Neural crest cell (in vitro differentiated cells): Measurements from ENCODE around the gene C20orf141. TPM values are rescaled to one million over a fixed set of nuclear protein-coding genes. Genes with fewer than 3 reads are reported as not detected.

Experiments
- DNase-seq: peaks from one replicate; pipeline ENCODE4 v3.0.0; 2021; ENCODE audit warnings: low read depth, mixed read lengths, low spot score
- H3K27ac Mint-ChIP-seq: one replicate; pipeline ENCODE4 v1.8.0; 2021; ENCODE audit warnings: mild to moderate bottlenecking, mixed read lengths; ENCODE audit not compliant: unreplicated experiment
- H3K27me3 Mint-ChIP-seq: 2 replicates; pipeline ENCODE4 v1.8.0; 2021; ENCODE audit warnings: low read depth, mild to moderate bottlenecking, mixed read lengths
- H3K36me3 Mint-ChIP-seq: 2 replicates; pipeline ENCODE4 v1.8.0; 2021; ENCODE audit warnings: low read depth, mild to moderate bottlenecking, mixed read lengths
- H3K4me1 Mint-ChIP-seq: 2 replicates; pipeline ENCODE4 v1.8.0; 2021; ENCODE audit warnings: mixed read lengths
- H3K4me3 Mint-ChIP-seq: one replicate; pipeline ENCODE4 v1.8.0; 2021; ENCODE audit warnings: mild to moderate bottlenecking, mixed read lengths
- H3K9me3 Mint-ChIP-seq: 2 replicates; pipeline ENCODE4 v1.8.0; 2021; ENCODE audit warnings: mixed read lengths
- CTCF ChIP-seq: fragments of 200-600 bp; sonication (generic); conservative IDR thresholded peaks from 2 replicates; pipeline ENCODE4 v1.5.0; 2021; ENCODE audit warnings: antibody characterized with exemption, mild to moderate bottlenecking
- total RNA-seq: library from RNA; stranded (reverse); gene quantifications from 2 replicates; pipeline ENCODE4 v1.2.1, GENCODE V29; 2021

The C20orf141 gene
- total RNA-seq, 1 donor from 2014 or later, result not detected

GRCh38 chr20:2794202-2794748 is 20.5 kb upstream of the C20orf141 start:
- no peaks in the 10 kb centered on the region for H3K9me3 Mint-ChIP-seq
- no peak overlapping the region for H3K4me3 Mint-ChIP-seq
- H3K27ac Mint-ChIP-seq, result no peak overlapping the region
- H3K36me3 Mint-ChIP-seq, result peaks cover 12% of the 10 kb centered on the region
- H3K27me3 Mint-ChIP-seq, result peaks cover 15% of the 10 kb centered on the region
- DNase-seq, result no peak
- no peak for TF ChIP-seq CTCF
- peaks cover 6% of the 10 kb centered on the region for H3K4me1 Mint-ChIP-seq

- no peak for DNase-seq
- H3K4me3 Mint-ChIP-seq, result peak overlapping the region; percentile 52
- peaks cover 12% of the 10 kb centered on the region for H3K36me3 Mint-ChIP-seq
- no peak for TF ChIP-seq CTCF
- peaks cover 12% of the 10 kb centered on the region for H3K27me3 Mint-ChIP-seq
- H3K9me3 Mint-ChIP-seq, result no peaks in the 10 kb centered on the region
- no peak overlapping the region for H3K27ac Mint-ChIP-seq
- peaks cover 13% of the 10 kb centered on the region for H3K4me1 Mint-ChIP-seq
Observed at GRCh38 chr20:2794866-2795447, 19.8 kb upstream of the C20orf141 start.

- Mint-ChIP-seq H3K36me3 (peaks cover 12% of the 10 kb centered on the region), H3K4me3 (peak overlapping the region; percentile 52), H3K27me3 (peaks cover 9% of the 10 kb centered on the region), H3K4me1 (peaks cover 15% of the 10 kb centered on the region), H3K9me3 (no peaks in the 10 kb centered on the region), H3K27ac (no peak overlapping the region)
- no peak for TF ChIP-seq CTCF
- no peak for DNase-seq
Observed at GRCh38 chr20:2795451-2795850, 19.3 kb upstream of the C20orf141 start.

GRCh38 chr20:2796011-2796660 is 18.7 kb upstream of the C20orf141 start:
- Mint-ChIP-seq H3K4me3 (no peak overlapping the region), H3K9me3 (no peaks in the 10 kb centered on the region), H3K27me3 (peaks cover 6% of the 10 kb centered on the region), H3K36me3 (peaks cover 12% of the 10 kb centered on the region), H3K27ac (peak overlapping the region; percentile 45), H3K4me1 (peaks cover 21% of the 10 kb centered on the region)
- DNase-seq, result no peak
- TF ChIP-seq CTCF, result no peak

GRCh38 chr20:2797136-2797983 is 17.4 kb upstream of the C20orf141 start:
- no peak for TF ChIP-seq CTCF
- H3K36me3 Mint-ChIP-seq, result peaks cover 12% of the 10 kb centered on the region

More at GRCh38 chr20:2797136-2797983, 17.4 kb upstream of the C20orf141 start:
- Mint-ChIP-seq H3K9me3 (no peaks in the 10 kb centered on the region), H3K27ac (no peak overlapping the region), H3K4me1 (peaks cover 28% of the 10 kb centered on the region), H3K4me3 (peak overlapping the region; percentile 94), H3K27me3 (peaks cover 3% of the 10 kb centered on the region)
- no peak for DNase-seq
